GM19467 (cell line): ENCODE data around the gene AXIN1.
A peak's percentile ranks its signal among the peaks of the same experiment; 100 is the strongest.
"Not testable (repeated sequence)": the region's sequence is repeated elsewhere in the genome, so short reads cannot be mapped to it uniquely, and the experiment has no call there.

ENCODE experiments used
- ATAC-seq: cut with Tn5 transposase; IDR thresholded peaks from one replicate; pipeline ENCODE4 v1.9.1; 2021; ENCODE audit warnings: mild to moderate bottlenecking, moderate library complexity; ENCODE audit not compliant: unreplicated experiment

The AXIN1 gene

GRCh38 chr16:354971-355461 lies 2.5 kb upstream of the AXIN1 start:
- no peak for ATAC-seq

- no peak for ATAC-seq
Measured at GRCh38 chr16:354291-354881, 1.9 kb upstream of the AXIN1 start.

DNA sequence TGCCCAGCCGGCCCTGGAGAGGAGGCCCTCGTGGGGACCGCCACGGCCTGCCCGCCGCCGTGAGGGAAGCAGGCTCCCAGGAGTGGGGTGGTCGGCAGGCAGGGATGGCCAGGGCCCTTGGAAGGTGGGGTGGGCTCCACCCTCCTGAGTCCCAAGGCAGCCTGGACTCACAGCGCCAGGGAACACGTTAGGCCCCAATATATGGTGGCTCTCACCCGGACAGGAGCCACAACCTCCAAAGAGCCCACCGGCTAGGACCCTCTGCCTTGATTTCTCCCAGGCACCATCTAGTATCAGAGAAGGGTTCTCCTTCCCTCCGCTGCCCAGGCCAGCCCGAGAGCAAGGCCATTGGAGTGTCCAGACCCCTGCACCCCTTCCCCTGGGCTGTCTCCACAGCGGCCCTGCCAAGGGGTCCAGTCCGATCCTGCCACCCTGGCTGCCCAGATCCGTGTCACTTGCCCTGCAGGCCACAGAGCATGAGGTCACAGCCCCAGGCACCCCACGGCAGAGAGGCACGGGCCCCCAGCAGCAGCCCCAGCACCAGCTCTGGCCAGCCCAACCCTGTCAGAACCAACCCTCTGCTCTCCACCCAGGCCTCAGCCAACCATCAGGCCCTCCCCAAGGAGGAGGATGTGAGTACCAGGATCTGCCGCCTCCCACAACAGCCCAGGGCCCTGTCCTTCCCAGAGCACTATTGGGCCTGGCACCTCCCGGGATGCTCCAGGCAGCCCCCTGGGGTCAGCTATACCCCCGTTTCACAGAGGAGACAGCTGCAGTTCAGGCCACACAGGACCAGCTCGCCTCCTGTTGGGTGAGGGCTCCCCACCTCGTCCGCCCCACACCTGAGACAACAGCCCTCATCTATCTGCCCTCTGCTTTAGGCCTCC lies 1.1 kb upstream of the AXIN1 start:
- no peak for ATAC-seq

DNA sequence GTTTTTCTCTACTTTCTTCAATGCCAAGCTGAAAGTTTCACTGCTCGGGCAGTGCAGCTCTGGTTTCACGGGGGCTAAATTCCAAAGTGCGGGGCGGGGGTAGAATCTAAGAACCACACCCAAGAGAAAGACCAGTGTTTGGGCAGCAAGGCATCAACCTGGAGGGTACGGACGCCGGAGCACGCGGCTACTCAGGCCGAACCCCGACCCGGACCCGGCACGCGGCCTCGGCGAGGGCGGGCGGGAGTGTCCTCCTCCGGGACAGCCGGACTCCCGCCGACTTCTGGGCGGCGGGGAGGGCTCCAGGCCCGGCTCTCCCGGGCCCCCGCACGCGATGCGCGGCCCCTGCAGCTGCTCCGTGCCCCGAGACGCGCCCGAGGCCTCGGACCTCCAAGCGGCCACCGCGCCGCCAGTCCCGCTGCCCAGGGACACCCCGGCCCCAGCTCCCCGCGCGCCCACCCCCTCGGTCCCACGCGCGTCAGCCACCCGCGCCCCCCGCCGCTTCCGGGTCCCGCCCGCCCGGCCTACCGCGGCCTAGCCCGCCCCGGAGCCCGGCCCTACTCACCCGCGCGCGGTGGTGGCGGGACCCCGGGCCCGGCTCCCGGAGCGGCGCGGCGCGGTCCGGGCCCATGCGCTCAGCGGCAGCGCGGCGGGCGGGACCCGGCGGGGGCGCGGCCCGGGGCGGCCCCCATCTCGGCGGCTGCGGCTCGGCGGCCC lies 561 bp downstream of the AXIN1 start:
- ATAC-seq = peak; percentile 27

DNA sequence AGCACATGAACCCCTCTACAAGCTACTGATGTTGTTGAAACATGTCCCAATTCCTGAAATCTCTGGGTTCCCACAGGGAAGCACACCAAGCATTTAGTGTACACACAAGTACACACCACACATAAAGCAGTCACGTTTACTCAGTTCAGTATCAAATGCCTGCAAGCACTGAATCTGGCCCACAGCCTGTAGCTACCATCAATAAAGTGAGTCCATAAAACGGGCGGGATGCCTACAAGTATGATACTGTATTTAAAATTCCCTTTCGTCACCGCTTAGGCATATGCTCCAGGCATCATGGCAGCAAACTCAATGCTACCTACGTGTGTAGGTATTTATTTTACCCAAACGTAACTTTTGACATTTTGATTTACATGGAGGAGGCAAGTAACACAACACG lies 2.3 kb downstream of the AXIN1 start:
- ATAC-seq = no peak

DNA sequence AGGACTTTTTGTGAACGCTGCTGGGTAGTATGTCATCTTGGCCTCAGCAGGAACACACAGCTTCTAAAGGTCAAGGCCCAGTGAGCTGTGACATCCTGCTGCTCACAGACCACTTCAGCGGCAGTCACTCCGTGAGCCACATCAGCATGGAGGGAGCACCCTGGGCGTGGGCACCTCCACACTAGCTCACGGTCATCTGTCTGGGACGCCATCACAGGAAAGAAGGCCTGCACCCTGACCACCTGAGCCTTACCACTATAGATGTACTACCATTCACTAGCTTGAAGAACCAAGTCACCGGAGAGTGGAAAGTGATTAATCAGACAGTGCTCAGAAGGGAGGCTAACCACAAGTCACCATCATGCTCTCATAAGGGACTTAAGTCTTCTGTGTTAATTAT lies 3.3 kb downstream of the AXIN1 start:
- ATAC-seq = no peak

- not testable (repeated sequence) for ATAC-seq
Measured at GRCh38 chr16:348495-348894, 4.0 kb downstream of the AXIN1 start.

DNA sequence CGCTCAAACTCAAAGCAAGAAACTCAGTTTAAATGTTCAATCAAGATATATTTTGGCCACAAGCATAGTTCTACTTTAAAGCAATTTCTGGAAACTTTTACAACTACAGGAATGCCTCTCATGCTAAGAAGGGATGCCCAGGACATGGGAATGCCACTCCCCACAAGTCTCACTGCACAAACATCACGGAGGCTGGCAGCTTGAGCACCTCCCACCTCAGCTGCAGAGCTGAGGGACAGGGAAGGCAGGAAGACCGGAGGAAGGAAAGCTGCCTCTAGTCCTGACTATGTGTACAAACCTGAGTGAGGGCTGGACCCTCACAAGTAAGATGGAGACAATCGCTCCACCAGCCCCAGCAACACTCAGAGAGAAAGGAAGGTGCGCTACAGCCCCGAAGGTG lies 5.3 kb downstream of the AXIN1 start:
- no peak for ATAC-seq

DNA sequence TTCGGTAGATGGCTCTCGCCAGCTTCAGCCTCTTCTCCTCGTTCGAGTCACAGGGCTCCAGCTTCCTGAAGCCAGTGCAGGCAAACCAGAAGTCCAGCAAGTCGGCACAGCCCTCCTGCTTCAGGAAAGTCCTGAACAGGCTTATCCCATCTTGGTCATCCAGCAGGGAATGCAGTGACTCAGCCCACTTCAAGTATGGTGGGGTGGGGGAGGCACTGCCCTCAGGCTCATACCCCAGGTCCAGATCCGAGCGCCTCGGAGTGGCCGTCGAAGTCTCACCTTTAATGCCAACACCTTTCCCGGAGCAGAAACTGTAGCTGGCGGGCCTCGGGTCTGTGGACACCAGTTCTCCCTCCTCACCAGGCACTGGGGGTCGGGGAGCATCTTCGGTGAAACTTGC lies 5.9 kb downstream of the AXIN1 start:
- no peak for ATAC-seq

GRCh38 chr16:345772-346171 lies 6.8 kb downstream of the AXIN1 start:
- ATAC-seq = no peak

DNA sequence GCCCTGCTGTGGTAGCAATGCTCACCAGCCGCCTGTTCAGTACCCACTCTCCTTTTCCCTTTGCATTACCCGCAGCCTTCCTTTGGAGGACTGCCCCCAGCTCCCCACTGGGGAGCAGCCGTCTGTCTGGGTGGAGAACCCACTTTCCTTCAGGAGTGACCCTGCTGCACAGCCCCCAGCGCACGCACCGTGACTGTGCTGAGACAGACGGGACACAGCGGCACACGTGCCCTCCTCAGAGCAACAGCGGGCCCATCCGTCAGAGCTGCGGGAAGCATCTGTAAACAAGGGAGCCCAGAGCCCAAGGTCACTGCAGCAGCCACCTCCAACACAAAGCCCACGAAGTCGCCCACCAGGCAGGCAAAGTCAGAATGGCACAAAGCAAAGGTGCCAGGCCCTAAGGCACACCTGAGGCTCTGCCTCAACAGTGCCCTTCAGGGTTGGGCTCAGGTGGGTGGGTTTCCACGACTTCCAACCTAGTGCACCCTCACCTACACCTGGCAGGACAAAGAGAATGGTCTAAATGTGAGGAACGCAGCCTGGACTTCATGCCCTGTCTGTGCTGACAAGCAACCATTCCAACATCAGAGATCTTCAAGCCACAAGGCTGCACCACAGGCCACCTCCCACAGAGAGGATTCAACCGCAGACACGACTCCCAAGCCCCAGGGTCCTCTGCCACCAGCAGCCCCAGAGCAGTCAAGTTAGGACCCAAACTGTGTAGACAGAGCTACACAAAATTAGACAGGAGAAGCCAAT lies 9.9 kb downstream of the AXIN1 start:
- ATAC-seq = no peak

- ATAC-seq = not testable (repeated sequence)
Measured at GRCh38 chr16:341974-342336, 10.6 kb downstream of the AXIN1 start.

- not testable (repeated sequence) for ATAC-seq
Measured at GRCh38 chr16:341095-341973, 11.2 kb downstream of the AXIN1 start.

GRCh38 chr16:340370-341091 lies 12.0 kb downstream of the AXIN1 start:
- ATAC-seq = no peak

- ATAC-seq = no peak
Measured at GRCh38 chr16:339680-340079, 12.8 kb downstream of the AXIN1 start.

DNA sequence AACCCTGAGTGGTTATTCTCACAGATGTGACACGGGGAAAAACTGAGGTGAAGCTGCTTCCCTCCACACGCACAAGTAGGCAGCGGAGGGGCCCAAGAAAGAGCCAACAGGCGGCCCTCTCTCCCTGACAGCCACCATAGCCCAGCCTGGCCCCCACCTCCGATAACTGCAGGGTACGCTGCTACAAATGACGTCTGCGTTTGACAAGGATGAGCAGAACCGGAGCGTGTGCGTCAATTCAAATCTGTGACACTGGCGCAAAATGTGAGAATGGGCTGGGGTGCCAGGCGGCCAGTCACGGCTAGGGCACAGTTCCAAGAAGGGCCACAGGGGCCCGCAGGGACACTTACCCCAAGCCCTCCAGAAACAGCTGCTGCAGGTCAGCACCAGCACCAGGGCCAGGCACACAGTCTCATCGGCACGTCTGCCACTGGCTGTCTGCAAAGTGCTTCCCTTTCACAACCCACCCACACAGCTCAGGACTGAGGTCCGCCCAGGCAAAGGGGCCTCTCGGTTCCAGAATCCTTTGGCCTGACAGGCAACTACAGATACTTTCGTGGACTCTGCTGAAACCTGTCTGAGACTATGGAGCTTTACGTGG lies 14.4 kb downstream of the AXIN1 start:
- ATAC-seq = no peak

DNA sequence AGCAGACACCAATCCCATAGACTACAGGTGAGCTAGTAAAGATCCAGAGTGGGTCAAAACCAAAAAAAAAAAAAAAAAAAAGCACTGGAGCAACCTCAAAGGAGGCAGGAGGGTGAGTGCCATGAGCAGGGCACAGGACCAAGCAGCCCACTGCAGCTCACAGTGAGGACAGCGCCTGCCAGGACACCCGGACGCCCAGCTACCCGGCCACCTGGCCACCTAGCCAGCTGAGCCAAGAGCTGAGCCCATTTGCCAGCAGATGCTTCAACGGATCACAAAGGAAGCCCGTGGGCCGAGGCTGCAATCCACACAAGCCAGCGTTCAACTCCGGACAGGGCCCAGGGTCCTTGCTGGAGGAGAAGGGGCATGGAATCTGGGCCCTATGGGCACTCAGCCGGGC lies 15.1 kb downstream of the AXIN1 start:
- ATAC-seq = no peak

- no peak for ATAC-seq
Measured at GRCh38 chr16:336269-336668, 16.3 kb downstream of the AXIN1 start.
